GM12878 (cell line): ENCODE data around the gene SPATA20. TPM values are rescaled to one million over a fixed set of nuclear protein-coding genes. Genes with fewer than 3 reads are reported as not detected.

Source experiments
- ATAC-seq: fragments of 200-7000 bp; cut with Tn5 transposase; 3 replicates; pipeline ENCODE4 v1.9.1; 2020; ENCODE audit warnings: mild to moderate bottlenecking, moderate library complexity
- BruUV-seq: library from RNA; stranded (reverse); fragments of 400-500 nt; replicated peaks from 2 replicates; lab custom pipeline; 2021; lab: Mats Ljungman, UMichigan
- CTCF ChIA-PET: fragments of 300-600 bp; sonication (Branson Sonifier 250); formaldehyde crosslinking; extraction: SDS; loops from one replicate; lab custom pipeline; 2021; ENCODE audit warnings: inconsistent platforms; lab: Yijun Ruan, JAX
- POLR2A ChIA-PET: fragments of 350-600 bp; formaldehyde crosslinking; extraction: SDS; loops from one replicate; lab custom pipeline; 2021; ENCODE audit warnings: inconsistent platforms; lab: Charles Lee
- RAD21 ChIA-PET: fragments of 300-600 bp; sonication (Branson Sonifier 250); formaldehyde crosslinking; loops from one replicate; lab custom pipeline; 2023; ENCODE audit warnings: antibody characterized with exemption; ENCODE audit not compliant: unreplicated experiment; lab: Charles Lee
- SMC1A ChIA-PET: fragments of 300-600 bp; sonication (Branson Sonifier 250); formaldehyde crosslinking; loops from one replicate; lab custom pipeline; 2023; ENCODE audit not compliant: unreplicated experiment, uncharacterized antibody; lab: Charles Lee
- DNase-seq: peaks from one replicate; pipeline ENCODE4 v3.0.0-alpha.2; 2011; ENCODE audit warnings: low read depth, low spot score
- FAIRE-seq: peaks from 3 replicates; lab custom pipeline; 2011; peaks lifted over from hg19 to GRCh38; lab: Jason Lieb, UNC
- H2AFZ ChIP-seq: 2 replicates; pipeline ENCODE4 v1.6.0; 2011; ENCODE audit warnings: low read depth, low read length, control low read depth; ENCODE audit not compliant: control insufficient read depth
- H3K27ac ChIP-seq: 2 replicates; pipeline ENCODE4 v1.5.1; 2011; ENCODE audit warnings: control low read depth; ENCODE audit not compliant: control insufficient read depth, insufficient read depth
- H3K27me3 ChIP-seq, 2 experiments: replicated peaks in 1 of 2; 2 replicates each; pipeline versions ENCODE4 v1.6.0 to v1.6.1; 2011; ENCODE audit warnings: low read length in 1 of 2; ENCODE audit not compliant: control insufficient read depth in 2 of 2, insufficient read depth in 2 of 2
- H3K36me3 ChIP-seq, 2 experiments: 2 replicates each; pipeline ENCODE4 v1.5.1; 2011; ENCODE audit warnings: low read length in 1 of 2; ENCODE audit not compliant: control insufficient read depth in 2 of 2, insufficient read depth in 2 of 2
- H3K4me1 ChIP-seq: 2 replicates; pipeline ENCODE4 v1.6.1; 2011; ENCODE audit warnings: mild to moderate bottlenecking, low read length, moderate library complexity, mixed read lengths; ENCODE audit not compliant: control insufficient read depth, insufficient read depth
- H3K4me2 ChIP-seq: 2 replicates; pipeline ENCODE4 v1.6.0; 2011; ENCODE audit warnings: control low read depth; ENCODE audit not compliant: control insufficient read depth, insufficient read depth
- H3K4me3 ChIP-seq: fragments of 200-600 bp; sonication (generic); 2 replicates; pipeline ENCODE4 v1.5.1; 2016
- H3K79me2 ChIP-seq: 2 replicates; pipeline ENCODE4 v1.6.0; 2011; ENCODE audit warnings: low read length; ENCODE audit not compliant: control insufficient read depth, insufficient read depth
- H3K9ac ChIP-seq: 2 replicates; pipeline ENCODE4 v1.8.0; 2011; ENCODE audit warnings: low read length, control low read depth, mixed read lengths; ENCODE audit not compliant: control insufficient read depth, insufficient read depth
- H3K9me3 ChIP-seq: replicated peaks from 3 replicates; pipeline ENCODE4 v1.5.1; 2011; ENCODE audit warnings: mild to moderate bottlenecking, low read length; ENCODE audit not compliant: control insufficient read depth, insufficient read depth
- H4K20me1 ChIP-seq: 2 replicates; pipeline ENCODE4 v1.6.0; 2011; ENCODE audit not compliant: control insufficient read depth, insufficient read depth
- BACH1 ChIP-seq: fragments of 450-650 bp; IDR thresholded peaks from 2 replicates; pipeline ENCODE4 v1.6.1; 2017; ENCODE audit warnings: mild to moderate bottlenecking, borderline replicate concordance
- CBX3 ChIP-seq: fragments of 200-600 bp; sonication (generic); IDR thresholded peaks from 2 replicates; pipeline ENCODE4 v1.6.1; 2016; ENCODE audit warnings: low read depth, borderline replicate concordance
- CBX5 ChIP-seq: sonication (generic); IDR thresholded peaks from 2 replicates; pipeline ENCODE4 v1.6.1; 2016; ENCODE audit warnings: low read depth, moderate library complexity, mild to moderate bottlenecking, inconsistent platforms
- E2F4 ChIP-seq: IDR thresholded peaks from 2 replicates; pipeline ENCODE4 v1.6.1; 2012; ENCODE audit warnings: low read depth, low read length, improper control_type of control experiment
- ELK1 ChIP-seq: IDR thresholded peaks from 2 replicates; pipeline ENCODE4 v1.6.1; 2012; ENCODE audit warnings: low read depth, low read length, improper control_type of control experiment
- GABPA ChIP-seq: IDR thresholded peaks from 2 replicates; pipeline ENCODE4 v1.6.1; 2014; ENCODE audit warnings: antibody characterized with exemption, low read depth, mild to moderate bottlenecking, inconsistent platforms
- HDGF ChIP-seq: fragments of 450-650 bp; IDR thresholded peaks from 2 replicates; pipeline ENCODE4 v1.6.1; 2016; ENCODE audit warnings: antibody characterized with exemption
- MTA3 ChIP-seq: IDR thresholded peaks from 2 replicates; pipeline ENCODE4 v1.6.1; 2012; ENCODE audit warnings: low read length, inconsistent platforms, borderline replicate concordance
- MYC ChIP-seq: IDR thresholded peaks from 2 replicates; pipeline ENCODE4 v1.6.1; 2011; ENCODE audit warnings: mild to moderate bottlenecking, low read length, moderate library complexity, inconsistent platforms; ENCODE audit not compliant: insufficient read depth, insufficient replicate concordance, insufficient read length, severe bottlenecking
- PAX5 ChIP-seq: IDR thresholded peaks from 2 replicates; pipeline ENCODE4 v1.6.1; 2011; ENCODE audit warnings: low read depth, low read length, borderline replicate concordance
- RAD51 ChIP-seq: fragments of 450-650 bp; IDR thresholded peaks from 2 replicates; pipeline ENCODE4 v1.6.1; 2016; ENCODE audit warnings: moderate library complexity, mild to moderate bottlenecking, inconsistent platforms
- TCF7 ChIP-seq: IDR thresholded peaks from 2 replicates; pipeline ENCODE4 v1.6.1; 2014; ENCODE audit warnings: antibody characterized with exemption, borderline replicate concordance
- ZBTB33 ChIP-seq: fragments of 450-650 bp; IDR thresholded peaks from 2 replicates; pipeline ENCODE4 v1.6.1; 2017; ENCODE audit warnings: mild to moderate bottlenecking
- ZZZ3 ChIP-seq: IDR thresholded peaks from 2 replicates; pipeline ENCODE4 v1.6.1; 2011; ENCODE audit warnings: low read depth; ENCODE audit not compliant: control insufficient read depth, insufficient read length
- WGBS: methylation state at CpG from one replicate; pipeline ENCODE4 v1.1.6; 2016; ENCODE audit warnings: low lambda C conversion rate; ENCODE audit not compliant: insufficient replicate concordance, insufficient coverage; ENCODE audit errors: missing lambda C conversion rate; 5-methylcytosine and 5-hydroxymethylcytosine counted together
- in situ Hi-C: fragments of 300-500 bp; cut with MboI; formaldehyde crosslinking; loops from 9 replicates; pipeline ENCODE4 v1.14.3; 2018; ENCODE audit warnings: mixed read lengths
- intact Hi-C: fragments of 100-400 bp; cut with micrococcal nuclease; formaldehyde crosslinking; loops from one replicate; pipeline ENCODE4 v1.14.2; 2022; ENCODE audit not compliant: unreplicated experiment
- polyA plus RNA-seq, 11 experiments: library from polyadenylated mRNA; depleted of rRNA in 4 of 11; unstranded in 6 of 11; stranded (reverse) in 5 of 11; fragments of >200 nt; fragmentation: Nextera tagmentation in 4 of 11; fragmentation: Illumina TruSeq in 1 of 11; extraction: Ambion mirVana in 4 of 11; extraction: Trizol in 1 of 11; gene quantifications; 1 replicate in 1 of 11; 2 replicates in 10 of 11; pipeline versions ENCODE4 v1.2.1 to v1.2.3, GENCODE V29; 2011 to 2016; ENCODE audit warnings: inconsistent platforms in 2 of 11, missing spikeins in 2 of 11, low read depth in 1 of 11
- total RNA-seq, 4 experiments: library from RNA; depleted of rRNA in 3 of 4; stranded (reverse); fragments of >200 nt in 3 of 4; fragmentation: Illumina TruSeq in 1 of 4; extraction: Trizol in 1 of 4; gene quantifications; 2 replicates each; pipeline versions ENCODE4 v1.2.1 to v1.2.3, GENCODE V29; 2013 to 2021

The SPATA20 gene
- total and polyA plus RNA-seq, 10 of the 15 experiments (the other 5 are each of a cell fraction or from before 2014, with no cell fraction given): 2.1 to 69.8 (median 26.6) TPM

GRCh38 chr17:50541402-50541715 lies 5.6 kb upstream of the SPATA20 start:
- in situ Hi-C loops: loop anchor here (5.0 to 10.0 kb wide), 4 partner anchors 51 to 413 kb away; no protein-coding TSS in a partner anchor
- no TSS peak for BruUV-seq
- POLR2A ChIA-PET: interaction anchor here (0.6 to 1.4 kb wide), 5 partner anchors 9 to 326 kb away, joined by 3 to 4 read pairs (median 3); no protein-coding TSS in a partner anchor

More at GRCh38 chr17:50541402-50541715, 5.6 kb upstream of the SPATA20 start:
- Histone ChIP-seq H3K4me1 (peaks cover 10% of the 10 kb centered on the region), H4K20me1 (no peaks in the 10 kb centered on the region), H3K4me3 (peak overlapping the region; percentile 55; the same call in 1 of the 2 replicates), H3K27me3 (no peaks in the 10 kb centered on the region), H3K9ac (no peak overlapping the region), H3K36me3 (no peaks in the 10 kb centered on the region), H3K27ac (no peak overlapping the region), H3K9me3 (no peaks in the 10 kb centered on the region), H3K4me2 (peak overlapping the region; percentile 91; the same call in 1 of the 2 replicates), H3K79me2 (no peaks in the 10 kb centered on the region), H2AFZ (peak overlapping the region; percentile 93)
- FAIRE-seq (no peak), ATAC-seq (peak; percentile 2; the same call in 1 of the 3 replicates), DNase-seq (no peak)
- ChIA-PET CTCF (interaction anchor here (0.7 to 3.2 kb wide), 7 partner anchors 9 to 341 kb away, joined by 3 to 12 read pairs (median 3); no protein-coding TSS in a partner anchor), SMC1A (interaction anchor here (1.0 to 1.8 kb wide), 3 partner anchors 36 to 59 kb away, joined by 3 to 8 read pairs (median 3); no protein-coding TSS in a partner anchor), RAD21 (interaction anchor here (0.5 to 2.2 kb wide), 5 partner anchors 26 to 186 kb away, joined by 3 to 13 read pairs (median 3); no protein-coding TSS in a partner anchor)
- intact Hi-C loops: loop anchor here (10.0 kb wide), 1 partner anchor 413 kb away; no protein-coding TSS in a partner anchor
- TF ChIP-seq PAX5 (no peak), BACH1 (no peak), ELK1 (no peak), CBX5 (no peak), MTA3 (no peak), GABPA (no peak), MYC (no peak), CBX3 (no peak), E2F4 (no peak), TCF7 (no peak), HDGF (no peak), RAD51 (no peak), ZZZ3 (no peak), ZBTB33 (no peak)
- 41% methylated on average over 9 of the region's 9 CpGs for WGBS
